ENCODE data around the gene PICALM. TPM values are rescaled to one million over a fixed set of nuclear protein-coding genes. Genes with fewer than 3 reads are reported as not detected.
A peak's percentile ranks its signal among the peaks of the same experiment; 100 is the strongest.

PICALM gene
- total and polyA plus RNA-seq, 2 of the 13 experiments (the other 11 are each of a cell fraction or from before 2014, with no cell fraction given) = 97.6 to 154 TPM

DNA sequence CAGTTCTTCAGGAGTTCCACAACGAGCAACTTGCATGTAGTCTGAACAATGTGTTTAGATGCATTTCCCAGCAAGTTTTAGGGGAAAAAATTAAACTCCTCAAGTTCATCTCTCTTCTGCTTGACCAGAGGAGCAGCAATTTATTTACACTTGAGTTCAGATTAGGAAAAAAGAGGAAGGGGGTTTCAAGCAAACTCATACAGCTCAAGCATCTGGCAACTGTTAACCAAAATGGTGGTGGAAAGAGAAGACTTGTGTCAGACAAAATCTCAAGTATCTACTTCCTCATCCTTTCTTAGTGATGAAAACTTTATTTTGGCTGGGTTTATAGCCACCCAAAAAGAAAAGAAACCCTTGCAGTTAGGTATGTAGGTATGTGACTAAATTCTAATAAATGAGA lies 29.1 kb upstream of the PICALM start:
- Histone ChIP-seq H3K4me1 (ENCODE audit: insufficient read depth, low read length) (peaks cover 12% of the 10 kb centered on the region), H3K36me3 (replicated peaks in 1 of 2; ENCODE audit: control insufficient read depth in 1 of 2, insufficient read depth in 2 of 2, low read length in 2 of 2) (no peaks in the 10 kb centered on the region), H4K20me1 (ENCODE audit: insufficient read depth, low read length) (no peaks in the 10 kb centered on the region), H3K27ac (ENCODE audit: extremely low read length, insufficient read depth, low read length) (no peak overlapping the region), H3K4me3 (replicated peaks in 1 of 3; ENCODE audit: insufficient read depth in 1 of 3, low read depth in 2 of 3, low read length in 3 of 3) (no peak overlapping the region), H3K79me2 (ENCODE audit: insufficient read depth, low read length) (no peaks in the 10 kb centered on the region), H2AFZ (ENCODE audit: low read length) (peak overlapping the region; percentile 21), H3K27me3 (ENCODE audit: control insufficient read depth in 1 of 2, insufficient read depth in 2 of 2, low read length in 2 of 2) (no peaks in the 10 kb centered on the region; a peak in 1 of 5 replicates), H3K9ac (ENCODE audit: insufficient read depth, low read depth, low read length) (no peak overlapping the region), H3K4me2 (ENCODE audit: low read depth, low read length) (no peak overlapping the region), H3K9me3 (ENCODE audit: low read length) (no peaks in the 10 kb centered on the region)
- BruUV-seq (replicated peaks) = no TSS peak
- ChIA-PET CTCF (ENCODE audit: low intra/inter-chr PET ratio, low total read pairs) (no interaction called here), POLR2A (no interaction called here)
- intact Hi-C loops (cut with micrococcal nuclease; ENCODE audit: unreplicated experiment) = no loop called here
- ATAC-seq (no peak), DNase-seq (ENCODE audit: low spot score) (no peak), FAIRE-seq (no peak)
- TF ChIP-seq KDM4B (CRISPR knock-in tag; IDR thresholded peaks at IDR 0.05) (no peak), ZNF337 (CRISPR knock-in tag; IDR thresholded peaks at IDR 0.05; ENCODE audit: borderline replicate concordance, low read depth) (no peak), ZNF230 (CRISPR knock-in tag; IDR thresholded peaks at IDR 0.05) (no peak), ELF4 (CRISPR knock-in tag; IDR thresholded peaks at IDR 0.05; ENCODE audit: borderline replicate concordance) (no peak), RXRB (CRISPR knock-in tag; IDR thresholded peaks at IDR 0.05; ENCODE audit: borderline replicate concordance) (no peak), RBFOX2 (IDR thresholded peaks at IDR 0.05; ENCODE audit: low read depth, low read length) (no peak), ZNF772 (CRISPR knock-in tag; IDR thresholded peaks at IDR 0.05) (no peak), ZNF550 (CRISPR knock-in tag; IDR thresholded peaks at IDR 0.05; ENCODE audit: borderline replicate concordance) (no peak)
- TF ChIP-seq, protein P1, sequence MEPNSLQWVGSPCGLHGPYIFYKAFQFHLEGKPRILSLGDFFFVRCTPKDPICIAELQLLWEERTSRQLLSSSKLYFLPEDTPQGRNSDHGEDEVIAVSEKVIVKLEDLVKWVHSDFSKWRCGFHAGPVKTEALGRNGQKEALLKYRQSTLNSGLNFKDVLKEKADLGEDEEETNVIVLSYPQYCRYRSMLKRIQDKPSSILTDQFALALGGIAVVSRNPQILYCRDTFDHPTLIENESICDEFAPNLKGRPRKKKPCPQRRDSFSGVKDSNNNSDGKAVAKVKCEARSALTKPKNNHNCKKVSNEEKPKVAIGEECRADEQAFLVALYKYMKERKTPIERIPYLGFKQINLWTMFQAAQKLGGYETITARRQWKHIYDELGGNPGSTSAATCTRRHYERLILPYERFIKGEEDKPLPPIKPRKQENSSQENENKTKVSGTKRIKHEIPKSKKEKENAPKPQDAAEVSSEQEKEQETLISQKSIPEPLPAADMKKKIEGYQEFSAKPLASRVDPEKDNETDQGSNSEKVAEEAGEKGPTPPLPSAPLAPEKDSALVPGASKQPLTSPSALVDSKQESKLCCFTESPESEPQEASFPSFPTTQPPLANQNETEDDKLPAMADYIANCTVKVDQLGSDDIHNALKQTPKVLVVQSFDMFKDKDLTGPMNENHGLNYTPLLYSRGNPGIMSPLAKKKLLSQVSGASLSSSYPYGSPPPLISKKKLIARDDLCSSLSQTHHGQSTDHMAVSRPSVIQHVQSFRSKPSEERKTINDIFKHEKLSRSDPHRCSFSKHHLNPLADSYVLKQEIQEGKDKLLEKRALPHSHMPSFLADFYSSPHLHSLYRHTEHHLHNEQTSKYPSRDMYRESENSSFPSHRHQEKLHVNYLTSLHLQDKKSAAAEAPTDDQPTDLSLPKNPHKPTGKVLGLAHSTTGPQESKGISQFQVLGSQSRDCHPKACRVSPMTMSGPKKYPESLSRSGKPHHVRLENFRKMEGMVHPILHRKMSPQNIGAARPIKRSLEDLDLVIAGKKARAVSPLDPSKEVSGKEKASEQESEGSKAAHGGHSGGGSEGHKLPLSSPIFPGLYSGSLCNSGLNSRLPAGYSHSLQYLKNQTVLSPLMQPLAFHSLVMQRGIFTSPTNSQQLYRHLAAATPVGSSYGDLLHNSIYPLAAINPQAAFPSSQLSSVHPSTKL (CRISPR knock-in tag; IDR thresholded peaks at IDR 0.05) = no peak
- TF ChIP-seq, protein P2, sequence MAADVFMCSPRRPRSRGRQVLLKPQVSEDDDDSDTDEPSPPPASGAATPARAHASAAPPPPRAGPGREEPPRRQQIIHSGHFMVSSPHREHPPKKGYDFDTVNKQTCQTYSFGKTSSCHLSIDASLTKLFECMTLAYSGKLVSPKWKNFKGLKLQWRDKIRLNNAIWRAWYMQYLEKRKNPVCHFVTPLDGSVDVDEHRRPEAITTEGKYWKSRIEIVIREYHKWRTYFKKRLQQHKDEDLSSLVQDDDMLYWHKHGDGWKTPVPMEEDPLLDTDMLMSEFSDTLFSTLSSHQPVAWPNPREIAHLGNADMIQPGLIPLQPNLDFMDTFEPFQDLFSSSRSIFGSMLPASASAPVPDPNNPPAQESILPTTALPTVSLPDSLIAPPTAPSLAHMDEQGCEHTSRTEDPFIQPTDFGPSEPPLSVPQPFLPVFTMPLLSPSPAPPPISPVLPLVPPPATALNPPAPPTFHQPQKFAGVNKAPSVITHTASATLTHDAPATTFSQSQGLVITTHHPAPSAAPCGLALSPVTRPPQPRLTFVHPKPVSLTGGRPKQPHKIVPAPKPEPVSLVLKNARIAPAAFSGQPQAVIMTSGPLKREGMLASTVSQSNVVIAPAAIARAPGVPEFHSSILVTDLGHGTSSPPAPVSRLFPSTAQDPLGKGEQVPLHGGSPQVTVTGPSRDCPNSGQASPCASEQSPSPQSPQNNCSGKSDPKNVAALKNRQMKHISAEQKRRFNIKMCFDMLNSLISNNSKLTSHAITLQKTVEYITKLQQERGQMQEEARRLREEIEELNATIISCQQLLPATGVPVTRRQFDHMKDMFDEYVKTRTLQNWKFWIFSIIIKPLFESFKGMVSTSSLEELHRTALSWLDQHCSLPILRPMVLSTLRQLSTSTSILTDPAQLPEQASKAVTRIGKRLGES (CRISPR knock-in tag; IDR thresholded peaks at IDR 0.05; ENCODE audit: borderline replicate concordance) = no peak
- 39% methylated on average over 1 of the region's 1 CpG for WGBS (ENCODE audit: low lambda C conversion rate)
- in situ Hi-C loops (cut with HindIII; ENCODE audit: extremely low pct_ligation_motif_present, low pct_unique_long_range_greater_than_20kb) = no loop called here
